ENCODE data around the gene MRNIP. TPM values are rescaled to one million over a fixed set of nuclear protein-coding genes. Genes with fewer than 3 reads are reported as not detected.

MRNIP gene
- total and polyA plus RNA-seq, 4 donors = 5.4 to 12.0 (median 7.3) TPM

GRCh38 chr5:179864686-179865085 is 6.1 kb upstream of the MRNIP start:
- H3K4me1 ChIP-seq (ENCODE audit: control insufficient read depth in 4 of 4, insufficient read depth in 4 of 4, low read length in 3 of 4) = no peaks in the 10 kb centered on the region
- no peak for DNase-seq (ENCODE audit: low spot score)
- H3K9ac ChIP-seq (ENCODE audit: low read depth in 1 of 2, low read length in 2 of 2) = no peak overlapping the region
- TF ChIP-seq ZBTB33 (IDR thresholded peaks at IDR 0.05) = no peak
- no peak for TF ChIP-seq SP1 (IDR thresholded peaks at IDR 0.05)
- TF ChIP-seq HNF4A (conservative IDR thresholded peaks at IDR 0.05) = no peak
- TF ChIP-seq FOXA1 (IDR thresholded peaks at IDR 0.05) = no peak
- TF ChIP-seq YY1 (IDR thresholded peaks at IDR 0.05) = no peak
- no peak for TF ChIP-seq GABPA (IDR thresholded peaks at IDR 0.05 in 1 of 2, conservative IDR thresholded peaks at IDR 0.05 in 1 of 2)
- TF ChIP-seq, protein P1, sequence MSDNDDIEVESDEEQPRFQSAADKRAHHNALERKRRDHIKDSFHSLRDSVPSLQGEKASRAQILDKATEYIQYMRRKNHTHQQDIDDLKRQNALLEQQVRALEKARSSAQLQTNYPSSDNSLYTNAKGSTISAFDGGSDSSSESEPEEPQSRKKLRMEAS (IDR thresholded peaks at IDR 0.05) = no peak
- no peak for TF ChIP-seq NR2F2 (IDR thresholded peaks at IDR 0.05)
- TF ChIP-seq, protein P2, sequence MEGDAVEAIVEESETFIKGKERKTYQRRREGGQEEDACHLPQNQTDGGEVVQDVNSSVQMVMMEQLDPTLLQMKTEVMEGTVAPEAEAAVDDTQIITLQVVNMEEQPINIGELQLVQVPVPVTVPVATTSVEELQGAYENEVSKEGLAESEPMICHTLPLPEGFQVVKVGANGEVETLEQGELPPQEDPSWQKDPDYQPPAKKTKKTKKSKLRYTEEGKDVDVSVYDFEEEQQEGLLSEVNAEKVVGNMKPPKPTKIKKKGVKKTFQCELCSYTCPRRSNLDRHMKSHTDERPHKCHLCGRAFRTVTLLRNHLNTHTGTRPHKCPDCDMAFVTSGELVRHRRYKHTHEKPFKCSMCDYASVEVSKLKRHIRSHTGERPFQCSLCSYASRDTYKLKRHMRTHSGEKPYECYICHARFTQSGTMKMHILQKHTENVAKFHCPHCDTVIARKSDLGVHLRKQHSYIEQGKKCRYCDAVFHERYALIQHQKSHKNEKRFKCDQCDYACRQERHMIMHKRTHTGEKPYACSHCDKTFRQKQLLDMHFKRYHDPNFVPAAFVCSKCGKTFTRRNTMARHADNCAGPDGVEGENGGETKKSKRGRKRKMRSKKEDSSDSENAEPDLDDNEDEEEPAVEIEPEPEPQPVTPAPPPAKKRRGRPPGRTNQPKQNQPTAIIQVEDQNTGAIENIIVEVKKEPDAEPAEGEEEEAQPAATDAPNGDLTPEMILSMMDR (IDR thresholded peaks at IDR 0.05; ENCODE audit: low read depth, low read length, missing input control) = no peak
- no peak for TF ChIP-seq RAD21 (IDR thresholded peaks at IDR 0.05)
- H3K36me3 ChIP-seq (ENCODE audit: control insufficient read depth in 4 of 4, insufficient read depth in 3 of 4, low read depth in 1 of 4, low read length in 3 of 4) = peaks cover 14 to 58% (median 19%) of the 10 kb centered on the region in 4 donors
- no peak overlapping the region for H3K27ac ChIP-seq (ENCODE audit: low read depth in 1 of 2, low read length in 2 of 2)
- WGBS = 97% methylated on average over 7 of the region's 7 CpGs
- no peak overlapping the region for H3K4me3 ChIP-seq (ENCODE audit: low read depth in 1 of 3, low read length in 3 of 3)
- no peaks in the 10 kb centered on the region for H3K27me3 ChIP-seq (ENCODE audit: control insufficient read depth in 4 of 4, insufficient read depth in 4 of 4, low read length in 3 of 4)
- H3K9me3 ChIP-seq (ENCODE audit: control insufficient read depth in 4 of 4, low read length in 3 of 4) = no peaks in the 10 kb centered on the region

DNA sequence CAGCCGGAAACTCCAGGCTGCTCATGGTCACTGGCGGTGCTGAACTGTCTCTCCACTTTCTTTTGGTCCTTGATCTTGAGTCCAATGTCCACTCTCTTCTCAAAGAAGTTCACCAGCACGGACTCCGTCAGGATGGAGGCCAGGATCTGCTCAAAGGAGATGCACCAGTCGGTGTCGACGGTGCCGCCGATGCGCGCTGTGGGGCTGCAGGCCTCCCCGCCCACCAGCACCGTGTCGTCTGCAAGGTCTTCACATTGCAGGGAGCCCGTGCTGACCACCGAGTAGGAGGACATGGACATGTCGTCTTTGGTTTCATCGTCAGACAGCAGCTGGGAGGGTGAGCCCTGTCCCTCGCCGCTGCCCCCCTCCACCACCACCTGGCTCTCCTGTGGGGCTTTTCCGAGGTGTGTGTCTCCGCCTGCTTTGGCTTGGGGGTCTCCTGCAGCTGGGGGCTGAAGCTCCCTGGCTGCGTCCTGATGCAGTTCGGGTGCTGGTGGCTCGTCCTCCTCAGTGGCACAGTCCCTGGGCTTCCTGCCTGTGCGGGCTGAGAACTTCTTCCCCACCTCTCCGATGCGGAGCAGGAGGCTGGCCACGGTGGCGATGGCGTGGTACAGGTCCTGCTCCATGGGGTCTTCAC is 5.0 kb upstream of the MRNIP start:
- peaks cover 14 to 51% (median 19%) of the 10 kb centered on the region in 4 donors for H3K36me3 ChIP-seq (ENCODE audit: control insufficient read depth in 4 of 4, insufficient read depth in 3 of 4, low read depth in 1 of 4, low read length in 3 of 4)
- DNase-seq (ENCODE audit: low spot score) = no peak
- TF ChIP-seq RXRA (IDR thresholded peaks at IDR 0.05) = no peak
- TF ChIP-seq, protein P1 (IDR thresholded peaks at IDR 0.05) = no peak
- no peak for TF ChIP-seq JUND (IDR thresholded peaks at IDR 0.05)
- no peak for TF ChIP-seq TAF1 (conservative IDR thresholded peaks at IDR 0.05)
- no peak for TF ChIP-seq FOXA1 (IDR thresholded peaks at IDR 0.05)
- TF ChIP-seq FOXA2 (IDR thresholded peaks at IDR 0.05) = no peak
- TF ChIP-seq GABPA (IDR thresholded peaks at IDR 0.05 in 1 of 2, conservative IDR thresholded peaks at IDR 0.05 in 1 of 2) = no peak
- no peak for TF ChIP-seq SP1 (IDR thresholded peaks at IDR 0.05)
- no peak for TF ChIP-seq EGR1 (IDR thresholded peaks at IDR 0.05; ENCODE audit: low read depth in 2 of 2)
- TF ChIP-seq REST (IDR thresholded peaks at IDR 0.05) = no peak
- no peak for TF ChIP-seq HNF4G (IDR thresholded peaks at IDR 0.05)
- TF ChIP-seq ZBTB33 (IDR thresholded peaks at IDR 0.05) = no peak
- TF ChIP-seq, protein P2 (IDR thresholded peaks at IDR 0.05; ENCODE audit: low read depth, low read length, missing input control) = no peak
- no peak overlapping the region for H3K4me3 ChIP-seq (ENCODE audit: low read depth in 1 of 3, low read length in 3 of 3)
- WGBS = 94% methylated on average over 31 of the region's 31 CpGs
- no peaks in the 10 kb centered on the region for H3K9me3 ChIP-seq (ENCODE audit: control insufficient read depth in 4 of 4, low read length in 3 of 4)
- H3K9ac ChIP-seq (ENCODE audit: low read depth in 1 of 2, low read length in 2 of 2) = no peak overlapping the region
- H3K4me1 ChIP-seq (ENCODE audit: control insufficient read depth in 4 of 4, insufficient read depth in 4 of 4, low read length in 3 of 4) = no peaks in the 10 kb centered on the region
- no peak overlapping the region for H3K27ac ChIP-seq (ENCODE audit: low read depth in 1 of 2, low read length in 2 of 2)
- no peaks in the 10 kb centered on the region for H3K27me3 ChIP-seq (ENCODE audit: control insufficient read depth in 4 of 4, insufficient read depth in 4 of 4, low read length in 3 of 4)
